H1 (cell line): ENCODE measurements around the gene PHKA2. TPM values are rescaled to one million over a fixed set of nuclear protein-coding genes. Genes with fewer than 3 reads are reported as not detected.

Source experiments
- CTCF ChIA-PET: fragments of 300-600 bp; sonication (Branson Sonifier 250); formaldehyde crosslinking; loops from one replicate; lab custom pipeline; 2021; ENCODE audit not compliant: partially characterized antibody; lab: Charles Lee
- POLR2A ChIA-PET: fragments of 300-600 bp; sonication (Branson Sonifier 250); formaldehyde crosslinking; loops from one replicate; lab custom pipeline; 2021; ENCODE audit warnings: inconsistent platforms; ENCODE audit not compliant: partially characterized antibody; lab: Charles Lee
- DNase-seq, 2 experiments: peaks; one replicate each; pipeline versions ENCODE4 v3.0.0 to v3.0.0-alpha.2; 2010 to 2022; ENCODE audit warnings: low spot score in 2 of 2, low read depth in 1 of 2, mixed read lengths in 1 of 2
- FAIRE-seq: peaks from 2 replicates; lab custom pipeline; 2011; peaks lifted over from hg19 to GRCh38; lab: Jason Lieb, UNC
- H2AFZ ChIP-seq: 2 replicates; pipeline ENCODE4 v1.8.1; 2012; ENCODE audit warnings: low read length, inconsistent platforms
- H2AK5ac ChIP-seq: 2 replicates; pipeline ENCODE4 v1.6.1; 2013; ENCODE audit warnings: low read depth, low read length
- H2BK120ac ChIP-seq: replicated peaks from 2 replicates; pipeline ENCODE3; 2013; ENCODE audit warnings: low read depth, low read length, inconsistent platforms
- H2BK12ac ChIP-seq: 2 replicates; pipeline ENCODE4 v1.6.1; 2013; ENCODE audit warnings: low read depth, low read length
- H2BK15ac ChIP-seq: 2 replicates; pipeline ENCODE4 v1.6.1; 2013; ENCODE audit warnings: low read length
- H2BK20ac ChIP-seq: 2 replicates; pipeline ENCODE4 v1.6.1; 2013; ENCODE audit warnings: low read length
- H2BK5ac ChIP-seq: 2 replicates; pipeline ENCODE4 v1.6.1; 2013; ENCODE audit warnings: low read depth, low read length
- H3K14ac ChIP-seq: 2 replicates; pipeline ENCODE4 v1.6.1; 2013; ENCODE audit warnings: inconsistent platforms; ENCODE audit not compliant: insufficient read length
- H3K18ac ChIP-seq: 2 replicates; pipeline ENCODE4 v1.6.1; 2013; ENCODE audit warnings: low read length; ENCODE audit errors: extremely low read depth
- H3K23ac ChIP-seq: 2 replicates; pipeline ENCODE4 v1.6.1; 2013; ENCODE audit warnings: inconsistent platforms; ENCODE audit not compliant: insufficient read length
- H3K23me2 ChIP-seq: 2 replicates; pipeline ENCODE4 v1.6.1; 2013; ENCODE audit warnings: low read depth, low read length
- H3K27ac ChIP-seq: 2 replicates; pipeline ENCODE4 v1.6.1; 2011; ENCODE audit warnings: low read depth, low read length, inconsistent platforms
- H3K27me3 ChIP-seq, 4 experiments: replicated peaks in 1 of 4; 1 replicate in 1 of 4; 2 replicates in 3 of 4; pipeline versions ENCODE4 v1.6.1 to v1.8.1; 2011 to 2013; ENCODE audit warnings: low read length in 3 of 4, mild to moderate bottlenecking in 3 of 4, inconsistent platforms in 2 of 4, mixed read lengths in 2 of 4, moderate library complexity in 1 of 4; ENCODE audit not compliant: control insufficient read depth in 3 of 4, insufficient read depth in 3 of 4; ENCODE audit errors: extremely low read depth in 1 of 4
- H3K36me3 ChIP-seq, 4 experiments: 2 replicates each; pipeline versions ENCODE4 v1.6.1 to v1.8.1; 2011 to 2013; ENCODE audit warnings: mild to moderate bottlenecking in 4 of 4, low read length in 3 of 4, moderate library complexity in 2 of 4, control low read depth in 1 of 4, inconsistent platforms in 1 of 4; ENCODE audit not compliant: insufficient read depth in 4 of 4, control insufficient read depth in 2 of 4
- H3K4ac ChIP-seq: replicated peaks from 2 replicates; pipeline ENCODE3; 2013; ENCODE audit warnings: low read length, low read depth, mixed read lengths, inconsistent platforms; ENCODE audit not compliant: insufficient read length
- H3K4me1 ChIP-seq, 4 experiments: replicated peaks in 1 of 4; 1 replicate in 1 of 4; 2 replicates in 3 of 4; pipeline versions ENCODE4 v1.6.1 to v1.8.1; 2011 to 2013; ENCODE audit warnings: low read length in 3 of 4, inconsistent platforms in 2 of 4, mixed read lengths in 1 of 4; ENCODE audit not compliant: insufficient read depth in 4 of 4, control insufficient read depth in 3 of 4
- H3K4me2 ChIP-seq, 2 experiments: 2 replicates each; pipeline versions ENCODE4 v1.6.1 to v1.8.1; 2011 to 2013; ENCODE audit warnings: low read depth in 2 of 2, low read length in 2 of 2, control low read depth in 1 of 2, inconsistent platforms in 1 of 2, mild to moderate bottlenecking in 1 of 2; ENCODE audit not compliant: insufficient read depth in 1 of 2
- H3K4me3 ChIP-seq, 4 experiments: fragments of 200-600, 300-600 bp in 1 of 4; sonication (generic), shearing (Covaris generic), sonication (Bioruptor Twin) in 1 of 4; 2 replicates each; pipeline versions ENCODE4 v1.5.1 to v1.8.1; 2011 to 2016; ENCODE audit warnings: low read length in 4 of 4, low read depth in 3 of 4, control low read depth in 2 of 4, inconsistent platforms in 2 of 4, mild to moderate bottlenecking in 2 of 4, mixed read lengths in 1 of 4, moderate library complexity in 1 of 4; ENCODE audit not compliant: insufficient read depth in 2 of 4; ENCODE audit errors: extremely low read depth in 1 of 4
- H3K56ac ChIP-seq: replicated peaks from 2 replicates; pipeline ENCODE3; 2013; ENCODE audit warnings: low read depth, mild to moderate bottlenecking, mixed read lengths, low read length, inconsistent platforms; ENCODE audit not compliant: insufficient read length
- H3K79me1 ChIP-seq: 2 replicates; pipeline ENCODE4 v1.6.1; 2013; ENCODE audit warnings: low read depth, low read length, control low read depth
- H3K79me2 ChIP-seq, 2 experiments: 2 replicates each; pipeline versions ENCODE4 v1.6.1 to v1.8.1; 2012 to 2013; ENCODE audit warnings: low read length in 2 of 2, mild to moderate bottlenecking in 2 of 2, inconsistent platforms in 1 of 2; ENCODE audit not compliant: insufficient read depth in 2 of 2, control insufficient read depth in 1 of 2
- H3K9ac ChIP-seq, 4 experiments: replicated peaks in 1 of 4; 1 replicate in 1 of 4; 2 replicates in 3 of 4; pipeline versions ENCODE4 v1.6.1 to v1.8.1; 2011 to 2013; ENCODE audit warnings: low read depth in 3 of 4, low read length in 3 of 4, control low read depth in 2 of 4, mild to moderate bottlenecking in 2 of 4, moderate library complexity in 2 of 4, inconsistent platforms in 1 of 4; ENCODE audit errors: extremely low read depth in 1 of 4
- H3K9me3 ChIP-seq, 2 experiments: 2 replicates each; pipeline versions ENCODE4 v1.6.1 to v1.8.1; 2012 to 2013; ENCODE audit warnings: mild to moderate bottlenecking in 2 of 2, moderate library complexity in 2 of 2, control low read depth in 1 of 2, inconsistent platforms in 1 of 2, low read depth in 1 of 2, low read length in 1 of 2, mixed read lengths in 1 of 2; ENCODE audit not compliant: insufficient read depth in 2 of 2
- H4K20me1 ChIP-seq, 2 experiments: replicated peaks in 1 of 2; 2 replicates each; pipeline versions ENCODE3 to v1.8.1; 2011 to 2013; ENCODE audit warnings: inconsistent platforms in 2 of 2, low read length in 2 of 2, mild to moderate bottlenecking in 1 of 2; ENCODE audit not compliant: insufficient read depth in 2 of 2, control insufficient read depth in 1 of 2
- H4K5ac ChIP-seq: 2 replicates; pipeline ENCODE4 v1.6.1; 2013; ENCODE audit warnings: low read length, low read depth, mixed read lengths, inconsistent platforms; ENCODE audit not compliant: insufficient read length
- H4K8ac ChIP-seq: 2 replicates; pipeline ENCODE4 v1.8.0; 2013; ENCODE audit warnings: mild to moderate bottlenecking, moderate library complexity, low read length, inconsistent platforms; ENCODE audit not compliant: insufficient read depth; ENCODE audit errors: extremely low read depth
- H4K91ac ChIP-seq: replicated peaks from 2 replicates; pipeline ENCODE3; 2013; ENCODE audit warnings: low read length, mixed read lengths, inconsistent platforms; ENCODE audit not compliant: insufficient read length
- EGR1 ChIP-seq: IDR thresholded peaks from 2 replicates; pipeline ENCODE4 v1.6.1; 2011; ENCODE audit warnings: low read depth, low read length, borderline replicate concordance
- HDAC6 ChIP-seq: IDR thresholded peaks from one replicate; pipeline ENCODE4 v1.7.1; 2012; ENCODE audit warnings: low read depth, mild to moderate bottlenecking, inconsistent platforms, low read length, moderate library complexity
- JUND ChIP-seq: IDR thresholded peaks from 2 replicates; pipeline ENCODE4 v1.6.1; 2011; ENCODE audit warnings: mild to moderate bottlenecking, improper control_type of control experiment, low read length
- TBP ChIP-seq: IDR thresholded peaks from 2 replicates; pipeline ENCODE4 v1.6.1; 2011; ENCODE audit warnings: low read depth, low read length, improper control_type of control experiment
- USF2 ChIP-seq: IDR thresholded peaks from 2 replicates; pipeline ENCODE4 v1.6.1; 2011; ENCODE audit warnings: low read length, improper control_type of control experiment
- WGBS, 2 experiments: shearing (Covaris generic) in 1 of 2; methylation state at CpG; one replicate each; pipeline versions ENCODE4 v1.1.6 to v1.1.7; 2013 to 2015; ENCODE audit warnings: low lambda C conversion rate in 2 of 2, mixed read lengths in 2 of 2, inconsistent platforms in 1 of 2, low coverage in 1 of 2, missing lambda C conversion rate in 1 of 2; ENCODE audit not compliant: insufficient replicate concordance in 2 of 2, insufficient coverage in 1 of 2, insufficient read length in 1 of 2; ENCODE audit errors: extremely low coverage in 1 of 2, missing lambda C conversion rate in 1 of 2; 5-methylcytosine and 5-hydroxymethylcytosine counted together
- polyA plus RNA-seq, 7 experiments: library from polyadenylated mRNA; depleted of rRNA in 3 of 7; stranded (reverse) in 5 of 7; unstranded in 2 of 7; fragments of >200 nt in 5 of 7; fragments of 200-250 nt in 2 of 7; gene quantifications; 1 replicate in 5 of 7; 2 replicates in 1 of 7; 4 replicates in 1 of 7; pipeline versions ENCODE4 v1.2.1 to v1.2.3, GENCODE V29; 2011 to 2013; ENCODE audit warnings: missing spikeins in 2 of 7, mixed read lengths in 2 of 7
- total RNA-seq: library from RNA; stranded (reverse); fragmentation: NEBNext Ultra II Directional; extraction: Animal tissue kit (Norgen Biotek cat#: 25700); gene quantifications from 2 replicates; pipeline ENCODE4 v1.2.1, GENCODE V29; 2021

The PHKA2 gene
- total and polyA plus RNA-seq, 2 of the 8 experiments (the other 6 are each of a cell fraction or from before 2014, with no cell fraction given) = 28.1 to 35.8 TPM

DNA sequence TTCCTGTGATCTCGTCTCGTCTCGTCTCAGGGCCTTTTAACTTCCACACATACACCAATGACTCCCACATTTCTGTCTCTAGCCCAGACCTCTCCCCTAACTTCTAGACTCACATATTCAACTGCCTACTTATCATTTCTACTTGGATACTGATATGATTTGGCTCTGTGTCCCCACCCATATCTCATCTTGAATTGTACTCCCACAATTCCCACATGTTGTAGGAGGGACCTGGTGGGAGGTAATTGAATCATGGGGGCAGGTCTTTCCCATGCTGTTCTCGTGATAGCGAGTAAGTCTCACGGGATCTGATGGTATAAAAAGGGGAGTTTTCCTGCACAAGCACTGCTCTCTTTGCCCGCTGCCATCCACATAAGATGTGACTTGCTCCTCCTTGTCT, 8.9 kb downstream of the PHKA2 start:
- H3K23ac ChIP-seq = no peak overlapping the region
- H3K4me3 ChIP-seq = no peak overlapping the region
- H3K4ac ChIP-seq = no peak overlapping the region
- H3K36me3 ChIP-seq = no peaks in the 10 kb centered on the region
- no peak overlapping the region for H3K27ac ChIP-seq
- no peak for FAIRE-seq
- H3K4me1 ChIP-seq = no peaks in the 10 kb centered on the region
- 80% methylated on average over 7 of the region's 7 CpGs; no CpG with 5 or more reads in 1 of the 2 experiments for WGBS, 2 experiments
- no peak overlapping the region for H4K5ac ChIP-seq
- no peak overlapping the region for H2BK20ac ChIP-seq
- no peaks in the 10 kb centered on the region; the same call in 1 of the 2 replicates for H3K23me2 ChIP-seq
- no peak for DNase-seq
- H3K79me1 ChIP-seq = no peaks in the 10 kb centered on the region
- no peak overlapping the region for H3K9ac ChIP-seq
- H2BK12ac ChIP-seq = no peak overlapping the region
- H3K4me2 ChIP-seq = no peak overlapping the region
- POLR2A ChIA-PET = no interaction called here
- no peak for TF ChIP-seq EGR1
- no peak for TF ChIP-seq JUND
- no peak for TF ChIP-seq USF2
- no peak for TF ChIP-seq TBP
- no peak for TF ChIP-seq HDAC6
- TF ChIP-seq, all 59 proteins: peak for 0
- H2AFZ ChIP-seq = no peak overlapping the region
- H3K79me2 ChIP-seq = peaks cover 0 to 6% of the 10 kb centered on the region in 2 experiments; a peak in 1 of 4 replicates
- H4K91ac ChIP-seq = no peak overlapping the region
- no peak overlapping the region for H2BK15ac ChIP-seq
- no peak overlapping the region for H2AK5ac ChIP-seq
- no peak overlapping the region for H2BK120ac ChIP-seq
- H4K20me1 ChIP-seq = no peaks in the 10 kb centered on the region
- no peak overlapping the region for H3K56ac ChIP-seq
- H3K14ac ChIP-seq = no peak overlapping the region
- CTCF ChIA-PET = no interaction called here
- H3K9me3 ChIP-seq = no peaks in the 10 kb centered on the region
- H2BK5ac ChIP-seq = no peak overlapping the region
- no peaks in the 10 kb centered on the region for H3K27me3 ChIP-seq
- H4K8ac ChIP-seq = no peak overlapping the region
- no peak overlapping the region for H3K18ac ChIP-seq
